Stimulated activated CD4-positive, alpha-beta T cell treated with anti-CD3 and anti-CD28 coated beads, Interleukin-12 subunit alpha, Interleukin-12 subunit beta, amount 100 ng/mL, for 24 hours (primary cell): ENCODE data around the gene SDF4.

Experiments
- DNase-seq, 2 experiments: peaks; one replicate each; pipeline ENCODE4 v3.0.0-alpha.2; 2020; ENCODE audit warnings: low read depth in 2 of 2

Gene SDF4

GRCh38 chr1:1229770-1230169 is 2.0 kb downstream of the SDF4 start:
- no peak for DNase-seq

GRCh38 chr1:1228596-1229321 is 3.0 kb downstream of the SDF4 start:
- no peak for DNase-seq

- no peak for DNase-seq
These were observed 3.6 kb downstream of the SDF4 start for GRCh38 chr1:1228187-1228586.

GRCh38 chr1:1227386-1227785 is 4.4 kb downstream of the SDF4 start:
- DNase-seq = no peak

GRCh38 chr1:1226566-1227362 is 5.0 kb downstream of the SDF4 start:
- no peak for DNase-seq

- DNase-seq = no peak
These were observed 5.9 kb downstream of the SDF4 start for GRCh38 chr1:1225913-1226312.

GRCh38 chr1:1225238-1225845 is 6.5 kb downstream of the SDF4 start:
- DNase-seq = no peak

GRCh38 chr1:1223891-1224290 is 7.9 kb downstream of the SDF4 start:
- DNase-seq = no peak

- no peak for DNase-seq
These were observed 8.5 kb downstream of the SDF4 start for GRCh38 chr1:1223321-1223720.

- no peak for DNase-seq
These were observed 9.1 kb downstream of the SDF4 start for GRCh38 chr1:1222575-1223225.

GRCh38 chr1:1221887-1222574 is 9.8 kb downstream of the SDF4 start:
- DNase-seq = no peak

- no peak for DNase-seq
These were observed 11.6 kb downstream of the SDF4 start for GRCh38 chr1:1220197-1220596.

- DNase-seq = no peak
These were observed 12.5 kb downstream of the SDF4 start for GRCh38 chr1:1219341-1219740.

- DNase-seq = no peak
These were observed 13.1 kb downstream of the SDF4 start for GRCh38 chr1:1218524-1219200.

GRCh38 chr1:1217621-1218523 is 13.9 kb downstream of the SDF4 start:
- DNase-seq = no peak

GRCh38 chr1:1216770-1217620 is 14.8 kb downstream of the SDF4 start:
- no peak for DNase-seq

- DNase-seq = no peak
These were observed 15.8 kb downstream of the SDF4 start for GRCh38 chr1:1215881-1216605.

- no peak for DNase-seq
These were observed 16.6 kb downstream of the SDF4 start for GRCh38 chr1:1215080-1215676.
